Coronary artery (tissue), 2 donors: ENCODE data around the gene VAV2.

Experiments
- DNase-seq: peaks from one replicate; pipeline ENCODE4 v3.0.0-alpha.2; 2017; ENCODE audit warnings: low spot score
- H3K27ac ChIP-seq, 2 donors: fragments of 200-600 bp; sonication (generic); one replicate each; pipeline ENCODE4 v1.5.1; 2016 to 2019
- H3K4me3 ChIP-seq: fragments of 200-600 bp; sonication (generic); 2 replicates; pipeline ENCODE4 v1.5.1; 2016; ENCODE audit warnings: mild to moderate bottlenecking, moderate library complexity
- CTCF ChIP-seq: fragments of 200-600 bp; sonication (generic); IDR thresholded peaks from one replicate; pipeline ENCODE4 v1.5.1; 2019; ENCODE audit warnings: antibody characterized with exemption

The VAV2 gene

GRCh38 chr9:133857639-133858038, 134.5 kb downstream of the VAV2 start:
- no peak overlapping the region for H3K4me3 ChIP-seq
- no peak for DNase-seq
- H3K27ac ChIP-seq = no peak overlapping the region
- TF ChIP-seq CTCF = no peak

DNA sequence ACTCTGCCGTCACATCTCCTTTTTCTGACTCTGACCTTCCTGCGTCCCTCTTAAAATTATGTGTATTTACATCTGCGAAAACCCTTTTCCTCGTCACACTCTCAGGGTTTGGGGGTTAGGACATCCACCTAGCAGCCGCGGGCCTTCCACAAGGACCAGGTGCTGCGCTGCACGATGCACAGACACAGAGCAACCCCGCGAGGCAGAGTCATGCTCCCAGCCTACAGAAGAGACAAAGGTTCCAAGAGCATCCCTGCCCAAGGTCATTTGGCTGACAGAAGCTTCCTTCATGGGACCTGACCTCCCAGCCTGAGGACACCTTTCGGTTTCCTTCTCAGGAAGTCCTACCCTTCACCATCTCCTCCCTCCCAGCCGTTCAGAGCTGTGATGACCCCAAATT, 135.3 kb downstream of the VAV2 start:
- DNase-seq = no peak
- Histone ChIP-seq H3K27ac (peak overlapping the region in 1 of 2 donors; percentile 62), H3K4me3 (no peak overlapping the region)
- TF ChIP-seq CTCF = no peak

GRCh38 chr9:133855802-133856521, 136.2 kb downstream of the VAV2 start:
- peak overlapping the region in 1 of 2 donors; percentile 62 for H3K27ac ChIP-seq
- H3K4me3 ChIP-seq = no peak overlapping the region
- no peak for TF ChIP-seq CTCF
- DNase-seq = no peak

DNA sequence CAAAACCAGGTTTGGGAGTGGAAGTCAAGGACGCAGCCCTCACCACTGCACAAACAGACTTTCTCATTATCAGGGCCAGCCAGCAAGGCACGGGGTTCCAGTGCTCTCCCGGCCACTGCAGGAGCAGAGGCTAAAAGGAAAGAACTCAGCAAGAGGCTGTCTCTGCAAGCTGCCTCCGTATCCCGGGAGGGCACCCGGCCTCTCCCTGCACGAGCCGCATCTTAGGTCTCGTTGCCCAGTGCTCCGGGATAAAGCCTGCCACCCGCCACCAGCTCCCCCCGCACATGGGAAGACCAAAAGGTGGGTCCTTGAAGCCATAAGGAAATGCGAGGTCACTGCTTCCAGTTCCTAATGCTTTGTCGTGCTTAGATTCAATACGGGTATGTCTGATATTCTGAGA, 136.8 kb downstream of the VAV2 start:
- H3K4me3 ChIP-seq = no peak overlapping the region
- TF ChIP-seq CTCF = no peak
- no peak for DNase-seq
- H3K27ac ChIP-seq = peak overlapping the region in 1 of 2 donors; percentile 62

GRCh38 chr9:133854765-133855164, 137.4 kb downstream of the VAV2 start:
- no peak overlapping the region for H3K27ac ChIP-seq
- no peak overlapping the region for H3K4me3 ChIP-seq
- no peak for DNase-seq
- no peak for TF ChIP-seq CTCF

GRCh38 chr9:133854048-133854447, 138.1 kb downstream of the VAV2 start:
- Histone ChIP-seq H3K4me3 (no peak overlapping the region), H3K27ac (no peak overlapping the region)
- no peak for TF ChIP-seq CTCF
- DNase-seq = no peak

DNA sequence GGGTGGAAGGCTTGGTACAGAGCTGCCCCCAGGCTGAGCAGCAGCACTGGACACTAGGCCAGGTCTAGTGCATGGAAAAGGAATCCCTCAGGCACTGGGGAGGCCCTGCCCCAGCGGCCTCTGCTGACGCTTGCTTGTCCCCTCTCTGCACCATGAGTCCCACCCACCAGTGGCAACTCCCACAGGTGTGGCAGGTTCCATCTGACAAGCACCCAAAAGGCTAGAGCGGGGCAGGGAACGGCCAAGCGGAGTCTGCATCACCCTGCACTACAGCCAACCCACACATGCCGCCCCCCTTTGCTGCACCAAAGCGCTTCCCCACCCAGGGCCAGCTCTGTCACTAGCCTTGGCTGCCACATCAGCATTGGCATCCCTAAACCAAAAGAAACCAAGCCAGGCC, 138.8 kb downstream of the VAV2 start:
- no peak for TF ChIP-seq CTCF
- no peak for DNase-seq
- Histone ChIP-seq H3K27ac (no peak overlapping the region), H3K4me3 (no peak overlapping the region)
